IPS-11a (cell line): Measurements from ENCODE around the gene MYZAP.

Experiments used
- H3K4me3 ChIP-seq: one replicate; pipeline ENCODE4 v1.5.1; 2013; ENCODE audit warnings: low read depth, low read length, control low read depth

The MYZAP gene

GRCh38 chr15:57655053-57655452 is 63.3 kb downstream of the MYZAP start:
- H3K4me3 ChIP-seq, result no peak overlapping the region

- no peak overlapping the region for H3K4me3 ChIP-seq
Observed at GRCh38 chr15:57655809-57656208, 64.1 kb downstream of the MYZAP start.

GRCh38 chr15:57656434-57656833 is 64.7 kb downstream of the MYZAP start:
- H3K4me3 ChIP-seq, result no peak overlapping the region

- H3K4me3 ChIP-seq, result no peak overlapping the region
Observed at GRCh38 chr15:57657619-57658018, 65.9 kb downstream of the MYZAP start.

- no peak overlapping the region for H3K4me3 ChIP-seq
Observed at GRCh38 chr15:57662091-57662744, 70.5 kb downstream of the MYZAP start.

- no peak overlapping the region for H3K4me3 ChIP-seq
Observed at GRCh38 chr15:57662802-57663201, 71.1 kb downstream of the MYZAP start.

- H3K4me3 ChIP-seq, result no peak overlapping the region
Observed at GRCh38 chr15:57663262-57663661, 71.6 kb downstream of the MYZAP start.

GRCh38 chr15:57665194-57665593 is 73.5 kb downstream of the MYZAP start:
- H3K4me3 ChIP-seq, result no peak overlapping the region

- H3K4me3 ChIP-seq, result no peak overlapping the region
Observed at GRCh38 chr15:57665939-57666338, 74.2 kb downstream of the MYZAP start.

GRCh38 chr15:57667171-57667849 is 75.6 kb downstream of the MYZAP start:
- H3K4me3 ChIP-seq, result no peak overlapping the region

- H3K4me3 ChIP-seq, result no peak overlapping the region
Observed at GRCh38 chr15:57668016-57668415, 76.3 kb downstream of the MYZAP start.

GRCh38 chr15:57671636-57672035 is 79.9 kb downstream of the MYZAP start:
- H3K4me3 ChIP-seq, result no peak overlapping the region

GRCh38 chr15:57675481-57676181 is 83.9 kb downstream of the MYZAP start:
- no peak overlapping the region for H3K4me3 ChIP-seq

- no peak overlapping the region for H3K4me3 ChIP-seq
Observed at GRCh38 chr15:57676585-57676984, 84.9 kb downstream of the MYZAP start.

GRCh38 chr15:57677204-57677603 is 85.5 kb downstream of the MYZAP start:
- no peak overlapping the region for H3K4me3 ChIP-seq

- H3K4me3 ChIP-seq, result no peak overlapping the region
Observed at GRCh38 chr15:57680021-57680420, 88.3 kb downstream of the MYZAP start.

- H3K4me3 ChIP-seq, result no peak overlapping the region
Observed at GRCh38 chr15:57681011-57681410, 89.3 kb downstream of the MYZAP start.

GRCh38 chr15:57683481-57683880 is 91.8 kb downstream of the MYZAP start:
- no peak overlapping the region for H3K4me3 ChIP-seq

GRCh38 chr15:57684491-57685151 is 92.9 kb downstream of the MYZAP start:
- H3K4me3 ChIP-seq, result no peak overlapping the region

GRCh38 chr15:57685306-57686095 is 93.8 kb downstream of the MYZAP start:
- no peak overlapping the region for H3K4me3 ChIP-seq

GRCh38 chr15:57686657-57687056 is 95.0 kb downstream of the MYZAP start:
- no peak overlapping the region for H3K4me3 ChIP-seq
